NCI-H1105 (cell line): ENCODE results near the gene PYGO2.

ENCODE experiments used
- DNase-seq: peaks from one replicate; lab custom pipeline; 2025; lab: John Stamatoyannopoulos, UW

Gene PYGO2, protein sequence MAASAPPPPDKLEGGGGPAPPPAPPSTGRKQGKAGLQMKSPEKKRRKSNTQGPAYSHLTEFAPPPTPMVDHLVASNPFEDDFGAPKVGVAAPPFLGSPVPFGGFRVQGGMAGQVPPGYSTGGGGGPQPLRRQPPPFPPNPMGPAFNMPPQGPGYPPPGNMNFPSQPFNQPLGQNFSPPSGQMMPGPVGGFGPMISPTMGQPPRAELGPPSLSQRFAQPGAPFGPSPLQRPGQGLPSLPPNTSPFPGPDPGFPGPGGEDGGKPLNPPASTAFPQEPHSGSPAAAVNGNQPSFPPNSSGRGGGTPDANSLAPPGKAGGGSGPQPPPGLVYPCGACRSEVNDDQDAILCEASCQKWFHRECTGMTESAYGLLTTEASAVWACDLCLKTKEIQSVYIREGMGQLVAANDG

DNA sequence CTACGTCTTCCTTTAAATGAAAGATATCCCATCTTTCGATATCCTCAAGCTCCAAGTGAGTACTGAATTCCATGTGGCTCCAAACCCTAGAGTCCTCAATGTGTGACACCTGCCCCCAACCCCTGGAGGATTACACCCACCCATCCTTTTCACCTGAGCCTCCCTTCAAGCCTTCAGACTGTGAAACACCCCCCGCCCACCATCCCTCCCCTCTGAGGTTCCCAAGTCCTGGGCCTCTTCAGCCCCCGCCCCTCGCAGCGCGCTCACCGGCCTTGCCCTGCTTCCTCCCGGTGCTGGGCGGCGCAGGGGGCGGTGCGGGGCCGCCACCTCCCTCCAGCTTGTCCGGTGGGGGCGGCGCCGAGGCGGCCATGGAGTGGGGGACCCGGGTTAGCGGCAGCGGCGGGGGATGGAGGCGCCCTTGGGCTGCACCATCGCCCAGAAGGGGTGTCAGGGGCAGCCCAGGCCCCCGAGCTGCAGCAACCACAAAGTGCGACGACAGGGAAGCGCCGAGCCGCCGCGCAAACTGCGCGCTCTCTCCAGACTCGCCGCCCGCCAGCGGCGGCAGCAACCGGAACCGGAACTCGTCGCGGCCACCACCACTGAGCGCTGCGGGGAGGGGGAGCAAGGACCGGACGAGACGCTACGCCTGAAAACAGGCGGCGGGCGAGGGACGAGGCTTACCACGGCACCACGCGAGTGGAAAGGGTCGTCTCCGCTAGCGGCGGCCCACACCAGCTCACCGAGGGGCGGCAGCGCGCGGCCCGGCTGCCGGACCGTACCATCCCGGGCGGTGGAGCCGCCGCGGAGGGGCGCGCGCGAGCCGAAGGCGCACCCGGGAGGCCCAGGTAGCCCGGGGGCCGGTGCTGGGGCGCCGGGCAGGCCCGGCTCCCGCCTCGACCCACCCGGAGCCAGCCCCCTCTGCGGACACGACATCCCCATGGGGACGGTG, at the start of gene PYGO2:
TSS of gene PYGO2 (minus strand) at position 576 of the 949 bp plus-strand sequence. CDS start at position 370, 206 bp downstream.
- DNase-seq = peak; percentile 68

DNA sequence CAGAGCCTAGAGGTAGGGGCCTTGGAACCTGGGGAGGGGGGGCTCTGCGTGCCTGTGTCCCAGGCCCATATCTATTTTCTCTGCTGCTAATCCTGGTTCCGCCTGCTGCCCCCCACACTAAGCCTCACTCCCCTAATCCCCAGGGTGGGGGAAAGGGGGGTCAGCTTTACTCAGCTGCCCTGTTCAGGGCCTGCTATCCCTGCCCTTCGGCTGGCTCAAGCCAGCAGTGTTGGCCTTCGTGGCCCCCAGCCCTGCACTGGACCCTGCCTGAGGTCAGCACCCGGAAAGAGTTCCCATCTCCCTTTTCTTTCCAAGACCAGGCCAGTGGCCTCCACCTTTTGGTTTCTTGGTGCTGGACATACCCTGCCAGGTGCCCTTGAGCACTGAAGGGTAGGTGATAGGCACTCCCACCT, 49.4 kb upstream of the PYGO2 start:
- no peak for DNase-seq

DNA sequence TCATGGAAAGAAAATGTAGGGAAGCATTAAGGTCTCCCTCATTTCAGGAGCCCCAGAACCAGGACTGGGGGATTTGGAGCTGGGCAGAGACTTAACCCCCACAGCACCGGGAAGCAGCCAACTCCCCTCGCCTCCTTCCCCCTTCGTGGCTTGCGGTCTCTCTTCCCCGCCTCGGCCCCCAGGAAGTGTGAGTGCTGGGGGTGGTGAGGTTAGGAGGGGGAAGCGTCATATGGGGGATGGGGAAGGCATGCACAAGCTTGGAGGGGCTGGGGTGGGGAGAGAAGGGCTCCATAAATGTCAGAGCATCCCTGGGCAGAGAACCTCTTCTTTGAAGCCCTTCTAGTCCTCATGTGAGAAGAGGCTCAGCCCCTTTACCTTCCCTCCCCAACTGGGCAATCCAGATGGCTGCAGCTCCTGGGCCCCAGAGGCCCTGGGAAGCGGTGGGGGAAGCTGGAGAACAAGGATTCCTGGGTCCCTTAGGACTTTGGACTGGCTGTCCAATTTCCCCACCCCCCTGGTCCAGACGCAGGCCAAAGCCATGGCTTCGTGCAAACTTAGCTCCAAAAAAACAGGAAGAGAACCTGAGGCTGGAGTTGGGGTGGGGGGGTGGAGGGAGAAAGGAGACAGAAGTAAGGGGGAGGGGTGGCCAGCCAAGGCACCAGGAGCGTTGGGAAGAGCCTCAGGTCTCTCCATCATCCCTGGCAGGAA, 48.8 kb upstream of the PYGO2 start:
- DNase-seq = no peak

DNA sequence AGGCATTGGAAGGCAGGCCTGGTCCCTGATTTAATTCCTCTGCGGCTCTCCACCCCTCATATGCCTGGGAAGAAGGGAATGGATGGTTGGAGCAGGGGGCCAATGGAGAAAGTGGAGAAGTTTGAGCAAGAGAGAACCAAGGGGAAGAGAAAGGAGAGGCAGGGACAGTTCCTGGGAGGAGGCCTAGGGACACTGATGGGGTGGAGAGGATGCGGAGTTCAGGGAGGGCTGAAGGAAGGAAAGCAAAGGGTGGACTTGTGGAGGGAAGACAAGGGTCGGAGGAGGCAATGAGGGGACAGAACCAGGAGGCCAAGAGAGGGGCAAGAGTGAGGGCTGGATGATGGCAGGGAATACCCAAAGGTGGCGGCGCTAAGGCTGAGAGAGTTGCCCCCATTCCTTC, 48.2 kb upstream of the PYGO2 start:
- DNase-seq = no peak

DNA sequence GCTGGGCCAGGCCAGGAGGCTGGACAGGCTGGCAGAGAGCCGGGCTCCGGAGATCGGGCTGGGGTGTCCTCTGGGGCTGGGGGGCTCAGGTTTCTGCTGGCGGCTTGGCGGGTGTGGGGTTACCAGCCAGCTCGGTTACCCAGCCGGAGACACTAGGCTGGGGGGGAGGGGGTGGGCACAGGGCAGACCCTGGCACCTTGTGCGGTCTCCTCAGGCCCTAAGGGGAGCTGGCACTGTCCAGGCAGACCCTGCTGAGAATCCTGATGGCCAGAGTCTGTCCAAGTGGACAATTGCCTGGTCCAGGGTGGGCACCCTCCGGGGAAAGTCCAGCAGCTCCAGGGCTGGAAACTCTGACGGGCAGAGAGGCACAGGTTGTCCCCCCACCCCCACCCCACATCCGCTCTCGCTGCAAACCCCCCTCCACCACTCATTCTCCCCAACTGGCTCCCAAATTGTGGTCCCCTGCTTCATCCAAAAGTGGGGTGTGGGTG, 47.7 kb upstream of the PYGO2 start:
- no peak for DNase-seq

DNA sequence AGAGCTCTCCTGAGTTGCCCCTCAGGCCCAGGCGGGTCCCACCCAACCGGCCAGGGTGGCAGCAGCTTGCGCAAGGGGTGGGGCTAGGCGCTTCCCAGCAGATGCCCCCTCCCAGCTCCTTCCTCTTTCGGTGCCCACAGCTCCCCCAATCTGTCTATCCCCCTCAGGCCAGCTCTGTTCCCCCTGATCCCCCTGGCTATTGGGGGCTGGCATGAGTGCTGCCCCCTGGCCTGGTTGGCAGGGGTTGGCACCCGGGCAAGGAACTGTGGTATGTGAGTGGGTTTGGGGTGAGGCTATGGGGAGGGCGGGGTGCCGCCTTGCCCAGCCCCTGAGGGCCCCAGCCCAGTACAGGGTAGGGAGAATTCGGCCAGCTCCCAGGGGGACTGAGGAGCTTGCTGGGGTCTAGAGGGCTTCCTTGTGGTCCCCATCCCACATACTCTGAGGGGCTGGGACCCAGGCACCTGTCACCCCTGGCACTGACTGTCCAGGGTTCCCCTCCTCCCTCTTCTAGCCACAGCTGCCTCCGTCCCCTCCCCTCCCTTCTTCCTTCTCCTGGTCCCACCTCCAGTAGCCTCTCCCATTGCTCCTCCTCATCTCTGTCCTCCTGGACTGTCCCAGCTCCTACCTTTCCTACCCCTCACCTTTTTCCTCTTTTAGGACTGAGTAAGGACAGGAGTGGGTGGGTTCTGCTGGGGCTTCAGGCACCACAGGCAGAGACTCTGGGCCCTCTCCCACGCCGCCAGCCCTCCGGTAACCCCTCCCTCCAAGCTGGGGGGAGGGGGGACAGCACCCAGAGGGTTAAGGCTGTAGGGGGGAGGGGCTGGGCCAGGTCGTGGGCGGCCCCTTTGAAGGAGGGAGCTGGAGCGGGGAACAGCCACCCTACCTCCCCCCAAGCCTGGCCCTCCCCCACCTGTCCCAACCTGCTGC, 46.7 kb upstream of the PYGO2 start:
- no peak for DNase-seq

DNA sequence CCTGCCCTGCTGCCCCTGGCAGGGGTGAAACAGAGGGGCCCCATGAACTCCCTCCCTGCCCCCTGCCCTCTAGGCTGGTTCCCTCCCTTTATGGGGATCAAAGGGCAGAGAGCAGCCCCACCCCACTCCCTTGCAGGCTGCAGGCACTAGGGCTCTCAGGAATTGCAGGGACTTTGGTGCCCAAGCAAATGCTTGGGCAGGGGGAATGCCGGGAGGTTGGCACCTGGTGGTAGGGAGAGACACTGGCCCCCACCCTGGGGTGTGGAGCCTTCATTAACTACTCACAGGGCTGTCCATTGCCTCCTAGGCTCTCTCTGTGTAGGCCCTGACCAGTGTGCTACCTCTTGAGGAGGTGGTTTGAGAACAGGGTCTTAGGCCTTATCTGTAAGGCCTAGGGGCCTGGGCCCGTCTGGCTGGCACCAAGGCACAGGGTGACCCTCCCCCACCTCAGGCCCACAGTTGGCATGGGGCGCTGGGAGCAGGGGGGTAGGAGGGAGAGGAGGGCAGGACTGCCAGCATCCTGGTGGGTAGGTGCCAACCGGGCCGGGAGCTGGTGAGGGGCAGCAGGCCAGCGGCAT, 45.8 kb upstream of the PYGO2 start:
- no peak for DNase-seq

DNA sequence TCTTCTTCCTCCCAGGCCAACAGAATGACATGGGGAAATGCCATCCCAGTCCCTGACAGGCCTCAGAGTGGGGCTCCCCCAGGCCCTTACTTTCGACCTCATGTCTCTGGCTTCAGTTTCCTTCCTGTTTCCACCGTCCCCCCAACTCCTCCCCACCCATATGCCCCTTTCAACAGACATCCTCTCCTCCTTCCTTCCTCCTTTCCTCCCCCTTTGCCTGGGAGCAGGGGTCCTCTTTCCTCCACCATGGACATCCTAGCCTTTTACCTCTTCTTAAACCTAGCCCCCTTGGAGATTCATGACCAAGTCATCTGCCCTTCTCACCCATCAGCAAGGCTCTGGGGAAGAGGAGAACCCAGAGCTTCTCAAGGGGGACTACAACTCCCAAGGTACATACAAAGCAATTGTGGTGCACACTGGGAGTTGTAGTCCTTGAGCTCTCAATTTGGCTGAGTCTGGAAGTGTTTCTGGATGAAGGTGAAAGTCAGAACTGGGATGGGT, 45.1 kb upstream of the PYGO2 start:
- no peak for DNase-seq

DNA sequence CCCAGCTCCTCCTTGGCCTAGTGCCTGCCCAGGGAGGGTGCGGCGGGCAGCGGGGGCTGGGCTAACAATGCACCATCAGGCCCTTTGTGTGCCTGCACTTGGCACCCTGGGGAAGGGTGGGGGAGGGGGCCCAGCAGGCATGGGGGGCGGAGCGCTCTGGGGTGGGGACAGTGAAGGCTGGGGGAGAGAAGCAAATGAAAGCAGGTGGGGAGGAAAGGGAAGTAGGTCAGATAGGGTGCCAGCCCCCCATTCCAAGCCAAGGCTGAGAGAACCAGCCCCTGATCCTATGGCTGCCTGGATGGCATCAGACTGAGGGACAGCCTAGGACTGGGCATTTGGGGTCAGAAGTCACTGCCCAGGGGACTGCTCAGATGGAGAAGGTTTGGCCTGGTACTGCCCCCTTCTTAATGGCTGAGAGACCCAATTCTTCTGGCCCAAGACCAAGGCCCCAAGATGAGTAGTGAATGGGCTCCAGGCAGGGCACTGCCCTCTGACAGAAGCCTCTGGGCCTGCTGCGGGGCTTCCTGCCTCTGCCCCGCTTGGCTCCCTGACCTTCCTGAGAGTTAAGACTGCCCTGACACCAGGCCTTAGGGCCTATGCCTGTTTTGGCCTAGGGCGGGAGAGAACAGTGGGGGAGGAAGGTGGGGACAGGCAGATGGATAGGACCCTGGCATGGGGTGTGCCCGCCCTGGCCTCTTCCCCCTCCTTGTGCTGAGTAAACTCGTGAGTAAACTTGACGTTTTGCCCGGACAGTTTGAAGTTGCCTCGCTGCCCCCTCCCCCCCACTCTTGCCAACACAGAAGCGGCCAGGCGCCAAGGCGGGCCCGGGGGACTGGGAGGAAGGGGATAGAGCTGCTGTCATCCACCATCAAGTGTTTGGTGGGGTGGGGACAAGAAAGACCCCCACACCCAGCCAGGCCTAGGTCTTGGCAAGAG, 43.8 kb upstream of the PYGO2 start:
- DNase-seq = no peak

DNA sequence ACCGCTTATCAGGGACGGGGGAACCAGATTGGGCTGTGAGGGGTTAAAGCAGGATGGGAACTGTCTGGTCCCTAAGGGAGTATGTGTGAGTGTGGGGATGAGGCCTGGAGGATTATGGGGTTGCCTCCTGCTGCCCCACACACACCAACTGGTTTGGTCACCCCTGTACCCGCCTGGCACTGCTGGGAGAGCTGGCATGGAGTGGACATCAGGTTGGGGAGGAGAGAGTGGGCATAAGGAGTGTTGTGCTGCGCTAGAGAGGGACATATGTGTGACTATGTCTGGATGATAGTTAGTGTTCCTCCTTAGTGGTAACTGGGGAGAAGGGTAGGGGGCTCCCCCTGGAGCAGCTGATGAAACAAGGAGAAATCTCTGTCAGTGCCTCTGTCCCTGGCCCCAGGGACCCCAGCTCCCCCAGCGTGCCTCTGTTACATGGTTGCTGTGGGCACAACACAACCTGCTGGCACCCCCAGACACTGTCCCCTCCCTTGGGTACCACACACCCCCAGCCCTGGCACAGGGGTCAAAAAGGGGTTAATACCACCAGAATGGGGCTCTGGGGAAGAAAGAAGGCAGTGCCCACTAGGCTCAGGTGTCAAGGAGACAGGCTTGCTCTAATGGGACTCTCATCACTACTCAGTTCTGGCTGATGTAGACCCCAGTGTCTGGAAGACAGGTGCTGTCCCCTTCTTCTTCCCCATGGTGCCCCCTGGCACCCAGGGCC, 42.9 kb upstream of the PYGO2 start:
- no peak for DNase-seq

DNA sequence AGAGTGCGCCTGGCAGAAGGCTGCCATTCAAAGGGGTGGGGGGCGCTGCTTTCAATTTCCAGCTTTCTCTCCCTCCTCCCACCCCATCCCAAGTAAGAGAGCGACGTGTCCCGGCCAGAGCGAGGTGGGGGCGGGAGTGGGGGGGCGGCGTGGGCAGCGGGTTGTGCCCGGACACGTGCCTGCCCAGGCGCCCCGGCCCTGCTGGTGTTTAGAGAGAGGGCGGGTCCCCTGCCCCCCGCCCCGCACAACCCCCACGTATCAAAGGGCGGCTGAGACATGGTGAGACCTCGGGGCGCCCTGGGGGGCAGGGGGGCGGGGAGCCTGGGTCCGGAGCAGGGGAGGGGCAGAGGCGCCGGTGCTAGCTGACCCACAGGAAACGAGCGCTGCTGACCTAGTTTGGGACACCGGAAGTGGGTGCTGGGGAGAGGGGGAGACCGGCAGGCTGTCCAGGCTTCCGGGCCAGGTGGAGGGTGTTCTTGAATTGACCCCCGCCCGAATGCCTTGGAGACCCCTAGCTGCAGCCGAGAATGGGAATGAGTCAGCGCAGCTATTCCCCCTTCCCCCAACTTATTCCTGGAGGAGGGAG, 42.3 kb upstream of the PYGO2 start:
- no peak for DNase-seq

DNA sequence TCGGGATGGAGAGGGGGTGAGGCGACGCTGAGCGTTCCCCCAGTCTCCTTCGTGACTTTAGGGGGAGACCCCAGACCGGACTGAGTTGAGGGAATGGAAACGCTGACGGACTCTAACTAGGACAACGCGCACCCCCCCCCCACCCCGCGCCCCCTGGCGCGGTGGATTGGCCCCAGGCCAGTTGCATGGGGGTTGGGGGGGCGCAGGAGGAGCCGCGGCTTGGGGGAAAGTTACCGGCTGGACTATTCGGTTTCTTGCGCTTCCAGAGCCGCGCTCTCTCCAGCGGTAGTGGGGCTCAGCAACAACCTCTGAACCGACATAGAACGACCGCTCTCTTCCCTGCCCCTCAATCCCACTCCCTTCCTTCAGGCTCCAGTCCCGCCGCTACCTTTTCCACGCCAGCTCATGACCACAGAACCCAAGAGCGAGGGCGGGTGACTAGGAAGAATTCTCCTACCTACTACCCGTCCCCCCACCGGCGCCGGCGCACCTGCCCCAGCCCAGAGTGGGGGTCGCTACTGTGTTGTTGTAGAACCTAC, 41.7 kb upstream of the PYGO2 start:
- DNase-seq = peak; percentile 32

DNA sequence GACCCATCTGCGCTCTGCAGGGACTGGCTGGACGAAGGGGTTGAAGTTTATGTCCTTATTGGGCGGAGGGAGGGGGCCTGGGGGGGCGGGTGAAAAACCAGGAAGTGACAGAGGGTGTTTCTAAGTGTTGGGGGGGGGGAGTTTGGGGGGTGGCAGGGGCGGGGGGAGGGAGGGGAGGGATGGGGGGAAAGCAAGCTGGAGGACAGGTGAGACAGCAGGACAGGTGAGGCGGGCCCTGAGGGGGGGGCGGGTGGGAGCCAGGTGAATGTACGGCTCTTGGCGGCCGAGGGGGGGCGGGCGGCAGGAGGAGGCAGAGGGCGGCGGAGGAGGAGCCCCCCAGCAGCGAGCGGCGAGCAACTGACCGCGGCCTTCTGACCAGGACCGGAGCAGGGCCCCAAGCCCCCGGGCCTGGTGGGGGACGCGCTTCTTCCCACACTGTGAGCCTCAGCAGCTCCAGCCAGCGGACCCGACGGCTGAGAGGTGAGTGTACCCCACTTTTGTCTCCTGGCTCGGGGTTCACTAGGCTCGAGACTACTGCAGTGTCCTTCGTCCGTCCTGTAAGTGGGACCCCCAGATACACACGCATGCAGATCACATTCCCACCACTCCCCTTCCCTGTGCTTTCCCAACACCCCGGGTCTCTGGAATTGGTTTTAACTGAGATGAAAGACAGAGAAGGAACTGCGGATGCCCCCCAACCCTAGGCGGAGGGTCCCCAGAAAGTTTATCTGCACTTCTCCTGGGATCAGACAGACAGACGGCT, 41.1 kb upstream of the PYGO2 start, which contains the start of gene ZBTB7B:
TSS of gene ZBTB7B (plus strand) at position 339 of the 763 bp plus-strand sequence. CDS start 11,859 bp downstream, outside the sequence.
- DNase-seq = peak; percentile 54

DNA sequence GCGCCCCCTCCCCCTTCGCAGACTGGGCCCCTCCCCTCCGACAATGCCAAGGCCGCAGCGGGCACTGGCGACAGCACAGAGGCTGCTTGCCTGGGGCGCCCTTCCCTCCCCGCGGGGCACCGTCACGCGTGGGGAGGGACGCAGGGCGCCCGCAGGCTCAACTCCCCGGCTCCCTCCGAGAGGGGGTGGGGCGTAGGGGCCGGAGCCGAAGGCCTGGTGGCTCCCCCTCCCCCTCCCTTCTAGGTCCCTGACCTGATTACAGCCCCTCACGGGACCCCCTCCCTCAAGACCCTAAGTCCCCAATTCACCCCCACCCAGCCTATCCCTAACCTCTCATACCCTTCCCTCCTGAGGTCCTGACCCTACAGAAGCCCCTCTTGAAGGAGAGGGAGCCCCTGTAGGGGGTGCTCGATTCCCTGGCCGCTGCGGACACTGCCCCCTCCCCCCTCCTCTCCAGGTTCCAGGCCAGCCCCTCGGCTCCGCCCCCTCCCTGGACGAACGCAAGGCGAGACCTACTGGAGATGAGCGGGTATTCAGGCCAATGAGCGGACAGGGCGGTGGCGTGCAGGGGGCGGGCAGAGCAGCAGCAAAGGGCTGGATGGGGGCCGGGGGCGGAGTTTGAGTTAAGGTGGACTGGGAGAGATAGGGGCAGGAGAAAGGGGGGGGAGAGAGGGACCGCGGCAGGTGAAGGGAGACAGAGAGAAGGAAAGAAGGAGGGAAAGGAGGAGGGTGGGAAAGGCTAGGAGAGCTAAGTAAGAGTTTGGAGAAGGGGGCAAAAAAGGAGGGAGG, 40.3 kb upstream of the PYGO2 start:
- peak; percentile 99 for DNase-seq

DNA sequence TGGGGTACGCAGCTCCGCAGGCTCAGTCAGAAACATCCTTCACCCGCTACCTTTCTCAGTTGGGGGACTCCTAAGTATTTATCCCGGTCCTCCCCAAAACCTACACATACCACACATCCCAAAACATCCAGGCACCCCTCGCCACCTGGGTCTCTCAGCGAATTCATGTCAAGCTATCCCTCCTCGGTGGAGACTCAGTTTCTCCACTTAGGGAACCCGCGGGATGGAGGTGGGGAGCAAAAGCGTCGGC, 39.8 kb upstream of the PYGO2 start:
- DNase-seq = no peak

DNA sequence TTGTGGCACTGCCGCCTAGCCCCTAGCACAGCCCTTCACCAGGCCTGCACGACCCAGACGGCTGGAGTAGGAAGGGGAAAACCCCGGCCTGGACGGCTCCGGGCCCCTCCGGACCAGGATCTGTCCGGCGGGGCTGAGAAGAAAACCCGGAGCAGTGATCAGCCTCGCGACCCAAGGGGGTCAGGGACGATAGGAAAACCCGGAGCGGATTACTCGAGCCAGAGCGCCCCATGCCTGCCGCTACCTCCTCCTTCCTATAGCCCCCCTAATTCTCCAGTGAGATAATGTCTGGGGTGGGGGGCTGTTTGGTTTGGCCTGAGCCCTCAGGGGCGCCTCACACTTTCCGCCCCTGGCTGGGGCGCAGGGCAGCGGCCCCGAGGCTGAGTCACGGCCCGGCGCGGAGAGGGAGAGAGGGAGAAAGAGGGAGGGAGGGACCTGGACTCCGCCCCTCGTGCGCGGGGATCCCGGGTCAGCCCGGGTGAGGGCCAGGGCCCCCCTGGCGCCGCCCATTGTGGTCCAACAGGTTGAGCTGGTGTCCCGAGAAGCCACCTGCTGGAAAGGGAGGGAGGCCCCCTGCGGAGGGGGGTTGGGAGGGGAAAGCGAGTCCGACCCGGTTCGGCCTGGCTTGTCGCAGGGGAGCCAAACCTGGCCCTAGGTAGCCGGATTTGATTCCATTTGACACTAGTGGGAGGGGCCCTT, 39.3 kb upstream of the PYGO2 start:
- peak; percentile 79 for DNase-seq
